ENCODE data around the gene TXNDC16. TPM values are rescaled to one million over a fixed set of nuclear protein-coding genes. Genes with fewer than 3 reads are reported as not detected.

Gene TXNDC16
- total RNA-seq, 1 experiment from 2014 or later, result 13.2 TPM

- 0 out of 2 replicates have a peak, but pooled peaks cover 3% of the 10 kb centered on the region for H3K4me1 ChIP-seq (ENCODE audit: insufficient read depth, low read length)
- no peak overlapping the region for H3K23ac ChIP-seq (ENCODE audit: insufficient read length, low read depth, low read length)
- no peak overlapping the region for H3K14ac ChIP-seq (ENCODE audit: insufficient read depth, low read length)
- Mint-ChIP-seq H3K27me3 (ENCODE audit: low read depth) (0 out of 2 replicates have a peak, but pooled peaks cover 1% of the 10 kb centered on the region), H3K36me3 (ENCODE audit: insufficient read depth in 1 of 3, low read depth in 3 of 3) (0 out of 7 replicates have a peak, but pooled peaks cover 0 to 2% (median 0%) of the 10 kb centered on the region in 3 experiments), H3K9me3 (no peaks in the 10 kb centered on the region), H3K4me1 (peaks cover 19 to 22% of the 10 kb centered on the region in 2 experiments), H3K4me3 (peak overlapping the region; percentile 83 to 89), H3K27ac (no peak overlapping the region)
- WGBS (ENCODE audit: extremely low coverage, insufficient read length, low lambda C conversion rate), result no CpG with 5 or more reads among the region's 6 CpGs
- no peak overlapping the region for H2AK5ac ChIP-seq (ENCODE audit: insufficient read length, low read length)
- TF ChIP-seq CTCF (conservative IDR thresholded peaks at IDR 0.05), result no peak
- no peak overlapping the region for H4K8ac ChIP-seq (replicated peaks; ENCODE audit: insufficient read length, low read depth, low read length)
- no peak overlapping the region for H3T11ph ChIP-seq (ENCODE audit: low read length)
- H3K79me1 ChIP-seq (ENCODE audit: insufficient read depth, low read depth, low read length, poor library complexity, severe bottlenecking), result no peaks in the 10 kb centered on the region
- H3K4me2 ChIP-seq (ENCODE audit: insufficient read depth, insufficient read length, low read length), result peak overlapping the region; percentile 96
- no peaks in the 10 kb centered on the region for H4K20me1 ChIP-seq (ENCODE audit: control insufficient read depth, insufficient read depth, insufficient read length)
- H3K27ac ChIP-seq (ENCODE audit: insufficient read length, low read depth, low read length), result no peak overlapping the region
- H3K56ac ChIP-seq (ENCODE audit: insufficient read length, low read depth, low read length), result no peak overlapping the region
- H2AFZ ChIP-seq (ENCODE audit: low read length), result no peak overlapping the region
- no peak overlapping the region for H4K5ac ChIP-seq (ENCODE audit: insufficient read length, low read depth, low read length)
- no peaks in the 10 kb centered on the region for H3K27me3 ChIP-seq (ENCODE audit: insufficient read depth, low read length)
- H2BK12ac ChIP-seq (ENCODE audit: insufficient read length, low read depth, low read length), result no peak overlapping the region
- peak overlapping the region; percentile 88 for H3K9ac ChIP-seq (ENCODE audit: extremely low read depth, insufficient read length, low read length)
- no peak overlapping the region for H2BK15ac ChIP-seq (ENCODE audit: low read depth, low read length)
- no peaks in the 10 kb centered on the region for H3K9me3 ChIP-seq (ENCODE audit: control insufficient read depth, low read depth, low read length)
- H3K18ac ChIP-seq (ENCODE audit: insufficient read length, low read depth, low read length), result no peak overlapping the region
- no peaks in the 10 kb centered on the region; the same call in 1 of the 2 replicates for H3K79me2 ChIP-seq (ENCODE audit: insufficient read depth, low read length)
- H4K91ac ChIP-seq (ENCODE audit: insufficient read length, low read depth, low read length), result no peak overlapping the region
- no peak overlapping the region for H2BK20ac ChIP-seq (ENCODE audit: low read depth, low read length, poor library complexity, severe bottlenecking)
- no peak overlapping the region for H2BK120ac ChIP-seq (ENCODE audit: low read depth, low read length, poor library complexity, severe bottlenecking)
- no peak overlapping the region for H3K4ac ChIP-seq (ENCODE audit: low read depth, low read length)
- no peak for DNase-seq
- H2BK5ac ChIP-seq (ENCODE audit: insufficient read length, low read length), result no peak overlapping the region
- H3K23me2 ChIP-seq (ENCODE audit: insufficient read length, low read depth, low read length, poor library complexity, severe bottlenecking), result peaks cover 6% of the 10 kb centered on the region
Observed at GRCh38 chr14:52551205-52551604, 1.1 kb downstream of the TXNDC16 start.

Data from H9 (cell line).